ENCODE measurements around the gene RPS15A.

DNA sequence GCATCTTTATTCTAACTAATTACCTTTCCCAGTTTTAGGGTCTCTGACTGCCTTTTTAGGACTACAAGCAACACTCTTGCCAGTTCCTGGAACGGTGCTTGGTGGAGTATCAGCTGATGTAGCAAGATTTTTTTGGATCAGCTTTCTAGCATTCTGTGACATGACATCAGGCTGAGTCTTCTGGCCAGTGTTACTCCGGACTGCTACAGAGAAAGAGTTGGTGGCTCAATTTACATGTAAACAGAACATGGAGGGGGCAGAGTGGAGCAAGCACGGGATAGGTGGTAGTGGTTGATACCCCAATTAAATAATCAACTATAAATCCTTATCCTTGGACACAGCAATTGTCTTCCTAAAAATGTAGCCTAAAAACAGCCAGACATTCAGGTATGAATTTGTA, 21.8 kb upstream of the RPS15A start:
- TF ChIP-seq, protein P1, sequence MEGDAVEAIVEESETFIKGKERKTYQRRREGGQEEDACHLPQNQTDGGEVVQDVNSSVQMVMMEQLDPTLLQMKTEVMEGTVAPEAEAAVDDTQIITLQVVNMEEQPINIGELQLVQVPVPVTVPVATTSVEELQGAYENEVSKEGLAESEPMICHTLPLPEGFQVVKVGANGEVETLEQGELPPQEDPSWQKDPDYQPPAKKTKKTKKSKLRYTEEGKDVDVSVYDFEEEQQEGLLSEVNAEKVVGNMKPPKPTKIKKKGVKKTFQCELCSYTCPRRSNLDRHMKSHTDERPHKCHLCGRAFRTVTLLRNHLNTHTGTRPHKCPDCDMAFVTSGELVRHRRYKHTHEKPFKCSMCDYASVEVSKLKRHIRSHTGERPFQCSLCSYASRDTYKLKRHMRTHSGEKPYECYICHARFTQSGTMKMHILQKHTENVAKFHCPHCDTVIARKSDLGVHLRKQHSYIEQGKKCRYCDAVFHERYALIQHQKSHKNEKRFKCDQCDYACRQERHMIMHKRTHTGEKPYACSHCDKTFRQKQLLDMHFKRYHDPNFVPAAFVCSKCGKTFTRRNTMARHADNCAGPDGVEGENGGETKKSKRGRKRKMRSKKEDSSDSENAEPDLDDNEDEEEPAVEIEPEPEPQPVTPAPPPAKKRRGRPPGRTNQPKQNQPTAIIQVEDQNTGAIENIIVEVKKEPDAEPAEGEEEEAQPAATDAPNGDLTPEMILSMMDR (IDR thresholded peaks at IDR 0.05; ENCODE audit: poor library complexity, severe bottlenecking): no peak
- TF ChIP-seq POLR2AphosphoS5 (IDR thresholded peaks at IDR 0.05) (no peak), EZH2 (IDR thresholded peaks at IDR 0.05; ENCODE audit: borderline replicate concordance, insufficient read depth, low read length, poor library complexity, severe bottlenecking) (no peak), REST (IDR thresholded peaks at IDR 0.05; ENCODE audit: borderline replicate concordance) (no peak), SMC3 (conservative IDR thresholded peaks at IDR 0.05; ENCODE audit: poor library complexity) (no peak), EP300 (conservative IDR thresholded peaks at IDR 0.05; ENCODE audit: poor library complexity, severe bottlenecking) (no peak), RAD21 (conservative IDR thresholded peaks at IDR 0.05) (no peak), MXI1 (conservative IDR thresholded peaks at IDR 0.05; ENCODE audit: poor library complexity, severe bottlenecking) (no peak)
